Gastrocnemius medialis (tissue), 4 donors: ENCODE data around the gene LAMB3. TPM values are rescaled to one million over a fixed set of nuclear protein-coding genes. Genes with fewer than 3 reads are reported as not detected.

ENCODE experiments used
- ATAC-seq, 2 donors: fragments of 150-250 bp; one replicate each; pipeline ENCODE4 v1.9.1; 2016
- DNase-seq, 2 donors: peaks; one replicate each; pipeline ENCODE4 v3.0.0-alpha.2; 2019
- H3K27ac ChIP-seq, 4 donors: fragments of 200-600 bp; sonication (generic); 1 replicate in 1 of 4; 2 replicates in 3 of 4; pipeline ENCODE4 v1.5.1; 2016 to 2018; ENCODE audit warnings: mild to moderate bottlenecking in 2 of 4, moderate library complexity in 1 of 4
- H3K27me3 ChIP-seq, 3 donors: fragments of 200-600 bp; sonication (generic) in 2 of 3; 1 replicate in 1 of 3; 2 replicates in 2 of 3; pipeline versions ENCODE4 v1.5.1 to v1.6.0; 2016 to 2019; ENCODE audit warnings: mild to moderate bottlenecking in 1 of 3, moderate library complexity in 1 of 3
- H3K36me3 ChIP-seq, 2 donors: fragments of 200-600 bp; sonication (generic) in 1 of 2; one replicate each; pipeline ENCODE4 v1.5.1; 2017 to 2018
- H3K4me1 ChIP-seq, 2 donors: fragments of 200-600 bp; sonication (generic) in 1 of 2; one replicate each; pipeline ENCODE4 v1.5.1; 2016 to 2017; ENCODE audit warnings: mild to moderate bottlenecking in 2 of 2
- H3K4me3 ChIP-seq, 4 donors: fragments of 200-600 bp; sonication (generic) in 3 of 4; 1 replicate in 1 of 4; 2 replicates in 3 of 4; pipeline ENCODE4 v1.5.1; 2016 to 2019; ENCODE audit warnings: mild to moderate bottlenecking in 2 of 4
- H3K9me3 ChIP-seq, 3 donors: fragments of 200-600 bp; sonication (generic) in 2 of 3; 1 replicate in 1 of 3; 2 replicates in 2 of 3; pipeline ENCODE4 v1.5.1; 2016 to 2019
- CTCF ChIP-seq, 5 experiments: fragments of 450-650 bp in 3 of 5; fragments of 200-600 bp in 2 of 5; sonication (generic) in 2 of 5; IDR thresholded peaks in 4 of 5; conservative IDR thresholded peaks in 1 of 5; 1 replicate in 4 of 5; 2 replicates in 1 of 5; pipeline ENCODE4 v1.5.1; 2016 to 2019; ENCODE audit warnings: antibody characterized with exemption in 5 of 5, mild to moderate bottlenecking in 3 of 5, moderate library complexity in 3 of 5
- POLR2A ChIP-seq, 2 donors: fragments of 450-650 bp; IDR thresholded peaks; one replicate each; pipeline ENCODE4 v1.6.1; 2017; ENCODE audit warnings: antibody characterized with exemption in 2 of 2, mild to moderate bottlenecking in 2 of 2, moderate library complexity in 2 of 2
- in situ Hi-C, 4 donors: fragments of 200-750 bp; cut with MboI; loops; one replicate each; pipeline versions ENCODE4 v1.15.0 to v1.8.0; 2017; ENCODE audit warnings: low sequenced_read_pairs in 4 of 4
- intact Hi-C: fragments of 100-400 bp; cut with DNase I; formaldehyde crosslinking; loops from one replicate; pipeline ENCODE4 v1.15.1; 2023; ENCODE audit warnings: low total_unique reads
- total RNA-seq, 4 donors: library from RNA; depleted of rRNA; stranded (reverse); fragments of >200 nt; gene quantifications; one replicate each; pipeline versions ENCODE4 v1.1.0 to v1.2.3, GENCODE V29; 2016

Gene LAMB3
- total RNA-seq, 4 donors from 2014 or later = 0.61 to 1.9 (median 0.72) TPM

DNA sequence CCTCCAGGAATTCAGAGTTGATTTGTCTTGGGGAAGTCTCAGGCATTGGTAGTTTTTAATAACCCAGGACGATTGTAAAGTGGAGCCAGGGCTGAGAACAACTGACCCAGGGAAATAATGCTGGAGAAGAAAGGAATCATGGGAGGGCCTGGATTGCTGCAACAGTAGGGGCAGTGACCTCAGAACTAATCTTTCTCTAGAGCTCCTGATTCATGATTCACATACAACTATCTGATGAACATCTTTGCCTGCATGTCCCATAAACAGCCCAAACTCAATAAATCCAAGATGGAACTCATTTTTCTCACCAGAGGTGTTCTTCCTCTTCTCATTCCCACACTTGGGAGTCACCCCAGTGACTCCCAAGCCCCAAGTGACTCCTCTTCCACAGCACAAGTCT, 14.9 kb upstream of the LAMB3 start:
- in situ Hi-C loops = no loop called here
- ATAC-seq = no peak
- Histone ChIP-seq H3K36me3 (no peaks in the 10 kb centered on the region), H3K4me1 (peaks cover 23 to 27% of the 10 kb centered on the region in 2 donors), H3K9me3 (no peaks in the 10 kb centered on the region), H3K4me3 (no peak overlapping the region), H3K27me3 (no peaks in the 10 kb centered on the region), H3K27ac (no peak overlapping the region)
- no peak for DNase-seq
- TF ChIP-seq POLR2A (IDR thresholded peaks at IDR 0.05) = no peak
- no peak for TF ChIP-seq CTCF (IDR thresholded peaks at IDR 0.05 in 4 of 5, conservative IDR thresholded peaks at IDR 0.05 in 1 of 5)
- intact Hi-C loops = no loop called here

DNA sequence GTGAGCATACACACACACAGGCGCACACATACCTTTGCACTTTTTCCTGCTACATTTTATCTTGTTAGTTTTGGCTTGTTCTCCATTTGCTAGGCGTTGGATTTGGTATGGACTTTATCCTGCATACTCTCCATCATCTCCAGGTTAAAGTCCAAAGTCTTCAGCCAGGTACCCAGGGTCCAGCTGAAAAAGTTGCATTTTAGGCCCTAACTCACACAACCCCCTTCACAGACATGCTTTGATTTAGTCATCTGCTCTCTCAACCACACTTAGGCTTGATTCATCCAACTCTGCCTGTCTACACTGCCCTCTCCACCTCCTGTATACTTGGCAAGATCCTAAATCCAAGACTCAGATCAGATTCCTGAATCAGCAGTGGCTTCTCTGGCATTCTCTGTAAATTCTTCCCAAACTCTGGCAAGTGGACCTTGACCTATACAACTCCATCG, 10.7 kb upstream of the LAMB3 start:
- in situ Hi-C loops = no loop called here
- intact Hi-C loops = no loop called here
- no peaks in the 10 kb centered on the region for H3K27me3 ChIP-seq
- ATAC-seq = no peak
- TF ChIP-seq POLR2A (IDR thresholded peaks at IDR 0.05) (no peak), CTCF (IDR thresholded peaks at IDR 0.05 in 4 of 5, conservative IDR thresholded peaks at IDR 0.05 in 1 of 5) (no peak)
- H3K9me3 ChIP-seq = no peaks in the 10 kb centered on the region
- H3K4me1 ChIP-seq = no peaks in the 10 kb centered on the region
- no peak for DNase-seq
- no peak overlapping the region for H3K27ac ChIP-seq
- no peak overlapping the region for H3K4me3 ChIP-seq
- H3K36me3 ChIP-seq = no peaks in the 10 kb centered on the region

- DNase-seq = no peak
- no peak overlapping the region for H3K4me3 ChIP-seq
- ATAC-seq = no peak
- no peaks in the 10 kb centered on the region for H3K27me3 ChIP-seq
- no peaks in the 10 kb centered on the region for H3K9me3 ChIP-seq
- intact Hi-C loops (no loop called here), in situ Hi-C loops (no loop called here)
- no peaks in the 10 kb centered on the region for H3K36me3 ChIP-seq
- no peaks in the 10 kb centered on the region for H3K4me1 ChIP-seq
- H3K27ac ChIP-seq = no peak overlapping the region
- TF ChIP-seq POLR2A (IDR thresholded peaks at IDR 0.05) (no peak), CTCF (IDR thresholded peaks at IDR 0.05 in 4 of 5, conservative IDR thresholded peaks at IDR 0.05 in 1 of 5) (no peak)
Observed at GRCh38 chr1:209661071-209661470, 8.8 kb upstream of the LAMB3 start.

GRCh38 chr1:209659909-209660308, 7.7 kb upstream of the LAMB3 start:
- TF ChIP-seq POLR2A (IDR thresholded peaks at IDR 0.05) (no peak), CTCF (IDR thresholded peaks at IDR 0.05 in 4 of 5, conservative IDR thresholded peaks at IDR 0.05 in 1 of 5) (no peak)
- in situ Hi-C loops = no loop called here
- no peaks in the 10 kb centered on the region for H3K4me1 ChIP-seq
- no peaks in the 10 kb centered on the region for H3K36me3 ChIP-seq
- ATAC-seq = no peak
- intact Hi-C loops = no loop called here
- H3K9me3 ChIP-seq = no peaks in the 10 kb centered on the region
- no peak for DNase-seq
- H3K27me3 ChIP-seq = no peaks in the 10 kb centered on the region
- H3K4me3 ChIP-seq = no peak overlapping the region
- no peak overlapping the region for H3K27ac ChIP-seq

GRCh38 chr1:209657918-209658317, 5.7 kb upstream of the LAMB3 start:
- TF ChIP-seq POLR2A (IDR thresholded peaks at IDR 0.05) (no peak), CTCF (IDR thresholded peaks at IDR 0.05 in 4 of 5, conservative IDR thresholded peaks at IDR 0.05 in 1 of 5) (no peak)
- Histone ChIP-seq H3K36me3 (no peaks in the 10 kb centered on the region), H3K9me3 (no peaks in the 10 kb centered on the region), H3K27me3 (no peaks in the 10 kb centered on the region), H3K4me3 (no peak overlapping the region), H3K4me1 (peaks cover 14% of the 10 kb centered on the region in 2 donors), H3K27ac (no peak overlapping the region)
- ATAC-seq (no peak), DNase-seq (no peak)
- intact Hi-C loops (no loop called here), in situ Hi-C loops (no loop called here)
